GM12878 (cell line): Measurements from ENCODE around the gene ANKRD44. TPM values are rescaled to one million over a fixed set of nuclear protein-coding genes. Genes with fewer than 3 reads are reported as not detected.
A peak's percentile ranks its signal among the peaks of the same experiment; 100 is the strongest.

Source experiments
- BMI1 ChIP-seq: fragments of 450-650 bp; IDR thresholded peaks from 2 replicates; pipeline ENCODE4 v1.6.1; 2016; ENCODE audit warnings: mild to moderate bottlenecking, moderate library complexity, borderline replicate concordance
- CHD1 ChIP-seq: IDR thresholded peaks from 2 replicates; pipeline ENCODE4 v1.6.1; 2012; ENCODE audit warnings: low read depth, low read length, improper control_type of control experiment
- CTCF ChIP-seq, 3 experiments: IDR thresholded peaks in 2 of 3; conservative IDR thresholded peaks in 1 of 3; 2 replicates each; pipeline ENCODE4 v1.5.1; 2011; ENCODE audit warnings: low read depth in 3 of 3, low read length in 3 of 3, mild to moderate bottlenecking in 3 of 3, control low read depth in 2 of 3, moderate library complexity in 2 of 3, inconsistent platforms in 1 of 3, mixed read lengths in 1 of 3; ENCODE audit not compliant: control insufficient read depth in 2 of 3, insufficient read depth in 1 of 3; ENCODE audit errors: extremely low read depth in 1 of 3
- FOS ChIP-seq: IDR thresholded peaks from 3 replicates; pipeline ENCODE4 v1.6.1; 2011; ENCODE audit warnings: borderline replicate concordance; ENCODE audit not compliant: insufficient read length; ENCODE audit errors: extremely low read depth
- HCFC1 ChIP-seq: fragments of 150-350 bp; IDR thresholded peaks from 2 replicates; pipeline ENCODE4 v1.6.1; 2014; ENCODE audit warnings: low read length
- KDM1A ChIP-seq: fragments of 200-600 bp; sonication (generic); IDR thresholded peaks from 2 replicates; pipeline ENCODE4 v1.6.1; 2016; ENCODE audit warnings: borderline replicate concordance
- LARP7 ChIP-seq: fragments of 450-650 bp; IDR thresholded peaks from 2 replicates; pipeline ENCODE4 v1.6.1; 2017; ENCODE audit warnings: mild to moderate bottlenecking
- MEF2A ChIP-seq: IDR thresholded peaks from 2 replicates; pipeline ENCODE4 v1.6.1; 2011; ENCODE audit warnings: low read depth, mild to moderate bottlenecking, low read length, moderate library complexity; ENCODE audit not compliant: insufficient read depth
- NBN ChIP-seq: fragments of 450-650 bp; IDR thresholded peaks from 2 replicates; pipeline ENCODE4 v1.6.1; 2016
- NFYB ChIP-seq: IDR thresholded peaks from 2 replicates; pipeline ENCODE4 v1.6.1; 2011; ENCODE audit warnings: low read depth, mild to moderate bottlenecking, low read length, improper control_type of control experiment, moderate library complexity; ENCODE audit not compliant: insufficient read depth
- NKRF ChIP-seq: fragments of 450-650 bp; conservative IDR thresholded peaks from 2 replicates; pipeline ENCODE4 v1.6.1; 2017; ENCODE audit warnings: mild to moderate bottlenecking, moderate library complexity
- POLR2AphosphoS5 ChIP-seq: IDR thresholded peaks from 2 replicates; pipeline ENCODE4 v1.6.1; 2011; ENCODE audit warnings: mild to moderate bottlenecking, low read length, inconsistent platforms
- RELA ChIP-seq: fragments of 450-650 bp; IDR thresholded peaks from 2 replicates; pipeline ENCODE4 v1.8.0; 2014; ENCODE audit warnings: borderline replicate concordance; ENCODE audit not compliant: partially characterized antibody
- RFX5 ChIP-seq: IDR thresholded peaks from 2 replicates; pipeline ENCODE4 v1.6.1; 2011; ENCODE audit warnings: low read depth, low read length, improper control_type of control experiment
- SKIL ChIP-seq: fragments of 450-650 bp; IDR thresholded peaks from 2 replicates; pipeline ENCODE4 v1.6.1; 2017; ENCODE audit warnings: mild to moderate bottlenecking, low read depth, inconsistent platforms; ENCODE audit not compliant: poor library complexity, severe bottlenecking
- SPI1 ChIP-seq: IDR thresholded peaks from 2 replicates; pipeline ENCODE4 v1.6.1; 2011; ENCODE audit warnings: low read depth, mild to moderate bottlenecking, low read length, moderate library complexity, borderline replicate concordance; ENCODE audit not compliant: insufficient read depth
- SREBF2 ChIP-seq: IDR thresholded peaks from 2 replicates; pipeline ENCODE4 v1.6.1; 2012; ENCODE audit warnings: mild to moderate bottlenecking, low read length
- STAT1 ChIP-seq: fragments of 450-650 bp; conservative IDR thresholded peaks from 2 replicates; pipeline ENCODE4 v1.6.1; 2014; ENCODE audit warnings: antibody characterized with exemption, mild to moderate bottlenecking
- TBL1XR1 ChIP-seq: IDR thresholded peaks from 2 replicates; pipeline ENCODE4 v1.6.1; 2012; ENCODE audit warnings: low read depth, low read length, improper control_type of control experiment
- ZBTB4 ChIP-seq: fragments of 450-650 bp; formaldehyde crosslinking; IDR thresholded peaks from 2 replicates; pipeline ENCODE4 v1.4.0; 2022; ENCODE audit warnings: mild to moderate bottlenecking, moderate library complexity
- ZNF207 ChIP-seq: fragments of 450-650 bp; IDR thresholded peaks from 2 replicates; pipeline ENCODE4 v1.6.1; 2014; ENCODE audit warnings: antibody characterized with exemption, mild to moderate bottlenecking, borderline replicate concordance
- ZSCAN29 ChIP-seq: fragments of 450-650 bp; IDR thresholded peaks from 2 replicates; pipeline ENCODE4 v1.6.1; 2017; ENCODE audit warnings: mild to moderate bottlenecking, moderate library complexity
- polyA plus RNA-seq, 11 experiments: library from polyadenylated mRNA; depleted of rRNA in 4 of 11; unstranded in 6 of 11; stranded (reverse) in 5 of 11; fragments of >200 nt; fragmentation: Nextera tagmentation in 4 of 11; fragmentation: Illumina TruSeq in 1 of 11; extraction: Ambion mirVana in 4 of 11; extraction: Trizol in 1 of 11; gene quantifications; 1 replicate in 1 of 11; 2 replicates in 10 of 11; pipeline versions ENCODE4 v1.2.1 to v1.2.3, GENCODE V29; 2011 to 2016; ENCODE audit warnings: inconsistent platforms in 2 of 11, missing spikeins in 2 of 11, low read depth in 1 of 11
- total RNA-seq, 4 experiments: library from RNA; depleted of rRNA in 3 of 4; stranded (reverse); fragments of >200 nt in 3 of 4; fragmentation: Illumina TruSeq in 1 of 4; extraction: Trizol in 1 of 4; gene quantifications; 2 replicates each; pipeline versions ENCODE4 v1.2.1 to v1.2.3, GENCODE V29; 2013 to 2021

ANKRD44 gene
- total and polyA plus RNA-seq, 10 of the 15 experiments (the other 5 are each of a cell fraction or from before 2014, with no cell fraction given): 19.1 to 99.1 (median 59.6) TPM

- TF ChIP-seq NKRF: no peak
- TF ChIP-seq SKIL: no peak
- 0 out of 6 replicates have a peak, but pooled peaks of 1 of the 3 experiments have one; percentile 7 for TF ChIP-seq CTCF (IDR thresholded peaks at IDR 0.05 in 2 of 3, conservative IDR thresholded peaks at IDR 0.05 in 1 of 3; ENCODE audit: control insufficient read depth in 2 of 3, extremely low read depth in 1 of 3, insufficient read depth in 1 of 3, low read depth in 3 of 3, low read length in 3 of 3)
- no peak for TF ChIP-seq NFYB
- TF ChIP-seq SREBF2: no peak
- TF ChIP-seq POLR2AphosphoS5: no peak
- no peak for TF ChIP-seq ZNF207
- no peak for TF ChIP-seq HCFC1
- TF ChIP-seq BMI1: no peak
- no peak for TF ChIP-seq STAT1
- TF ChIP-seq ZBTB4: no peak
- no peak for TF ChIP-seq RELA
- TF ChIP-seq SPI1: no peak
- TF ChIP-seq CHD1: no peak
- no peak for TF ChIP-seq MEF2A
- no peak for TF ChIP-seq RFX5
- TF ChIP-seq NBN: peak; percentile 60
- no peak for TF ChIP-seq KDM1A
- no peak for TF ChIP-seq FOS
- TF ChIP-seq TBL1XR1: no peak
- TF ChIP-seq LARP7: peak; percentile 48; the same call in 1 of the 2 replicates
- no peak for TF ChIP-seq ZSCAN29
Measured at GRCh38 chr2:197205585-197206215, 104.9 kb downstream of the ANKRD44 start (continued).
